ENCODE results near the gene R3HDM4. TPM values are rescaled to one million over a fixed set of nuclear protein-coding genes. Genes with fewer than 3 reads are reported as not detected.

The R3HDM4 gene
- total RNA-seq, 1 donor from 2014 or later = 57.9 TPM

DNA sequence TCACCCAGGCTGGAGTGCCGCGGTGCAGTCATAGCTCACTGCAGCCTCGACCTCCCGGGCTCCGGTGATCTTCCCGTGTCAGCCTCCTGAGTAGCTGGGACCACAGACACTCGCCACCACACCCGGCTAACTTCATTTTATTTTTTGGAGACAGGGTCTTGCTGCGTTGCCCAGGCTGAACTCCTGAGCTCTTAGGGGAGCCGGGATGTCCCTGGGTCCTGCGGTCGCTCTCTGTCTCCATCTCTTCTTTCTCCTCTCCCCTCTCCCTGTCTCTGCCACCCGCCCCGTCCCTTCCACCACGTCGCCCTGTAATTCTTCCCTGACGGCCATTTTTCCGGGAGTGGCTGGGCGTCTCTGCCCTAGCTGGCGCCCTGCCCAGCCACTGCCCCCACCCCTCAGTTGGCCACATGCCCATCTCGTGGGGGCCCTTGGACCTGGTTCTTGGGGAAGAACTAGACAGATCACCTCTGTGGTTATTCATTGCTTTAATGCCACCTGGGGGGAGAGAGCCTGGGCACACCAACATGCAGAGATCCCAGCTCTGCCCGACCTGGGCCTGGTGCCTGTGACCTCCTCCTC lies 31.7 kb upstream of the R3HDM4 start:
- H3K4me2 ChIP-seq (ENCODE audit: low read length) = no peak overlapping the region
- Mint-ChIP-seq H3K27ac (ENCODE audit: unreplicated experiment) (no peak overlapping the region), H3K4me1 (ENCODE audit: low read depth, unreplicated experiment) (peaks cover 4% of the 10 kb centered on the region), H3K27me3 (ENCODE audit: low read depth, unreplicated experiment) (no peaks in the 10 kb centered on the region), H3K36me3 (ENCODE audit: low read depth, unreplicated experiment) (peaks cover 22% of the 10 kb centered on the region), H3K4me3 (ENCODE audit: unreplicated experiment) (no peak overlapping the region), H3K9me3 (ENCODE audit: unreplicated experiment) (no peaks in the 10 kb centered on the region)
- no peak overlapping the region for H3K27ac ChIP-seq (ENCODE audit: low read depth, low read length)
- peaks cover 15% of the 10 kb centered on the region for H3K4me1 ChIP-seq (ENCODE audit: insufficient read depth, low read length)
- H3K9ac ChIP-seq (ENCODE audit: low read length) = no peak overlapping the region
- H3K79me2 ChIP-seq (ENCODE audit: insufficient read depth, low read length) = peaks cover 71% of the 10 kb centered on the region
- DNase-seq (ENCODE audit: low read depth) (no peak), FAIRE-seq (no peak)
- no peaks in the 10 kb centered on the region for H3K36me3 ChIP-seq (ENCODE audit: insufficient read depth, low read length)
- H2AFZ ChIP-seq (ENCODE audit: low read depth, low read length) = no peak overlapping the region
- peaks cover 75% of the 10 kb centered on the region for H4K20me1 ChIP-seq (ENCODE audit: insufficient read depth, low read length)
- no peaks in the 10 kb centered on the region for H3K27me3 ChIP-seq (ENCODE audit: insufficient read depth, low read length)
- H3K4me3 ChIP-seq (ENCODE audit: insufficient read depth, low read depth, low read length) = no peak overlapping the region
- TF ChIP-seq, protein P1, sequence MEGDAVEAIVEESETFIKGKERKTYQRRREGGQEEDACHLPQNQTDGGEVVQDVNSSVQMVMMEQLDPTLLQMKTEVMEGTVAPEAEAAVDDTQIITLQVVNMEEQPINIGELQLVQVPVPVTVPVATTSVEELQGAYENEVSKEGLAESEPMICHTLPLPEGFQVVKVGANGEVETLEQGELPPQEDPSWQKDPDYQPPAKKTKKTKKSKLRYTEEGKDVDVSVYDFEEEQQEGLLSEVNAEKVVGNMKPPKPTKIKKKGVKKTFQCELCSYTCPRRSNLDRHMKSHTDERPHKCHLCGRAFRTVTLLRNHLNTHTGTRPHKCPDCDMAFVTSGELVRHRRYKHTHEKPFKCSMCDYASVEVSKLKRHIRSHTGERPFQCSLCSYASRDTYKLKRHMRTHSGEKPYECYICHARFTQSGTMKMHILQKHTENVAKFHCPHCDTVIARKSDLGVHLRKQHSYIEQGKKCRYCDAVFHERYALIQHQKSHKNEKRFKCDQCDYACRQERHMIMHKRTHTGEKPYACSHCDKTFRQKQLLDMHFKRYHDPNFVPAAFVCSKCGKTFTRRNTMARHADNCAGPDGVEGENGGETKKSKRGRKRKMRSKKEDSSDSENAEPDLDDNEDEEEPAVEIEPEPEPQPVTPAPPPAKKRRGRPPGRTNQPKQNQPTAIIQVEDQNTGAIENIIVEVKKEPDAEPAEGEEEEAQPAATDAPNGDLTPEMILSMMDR (IDR thresholded peaks at IDR 0.05; ENCODE audit: insufficient read depth, low read depth, low read length) = no peak
- TF ChIP-seq EZH2 (IDR thresholded peaks at IDR 0.05; ENCODE audit: insufficient read depth, low read length) = no peak
- no peaks in the 10 kb centered on the region for H3K9me3 ChIP-seq (ENCODE audit: insufficient read depth, low read depth, low read length)

DNA sequence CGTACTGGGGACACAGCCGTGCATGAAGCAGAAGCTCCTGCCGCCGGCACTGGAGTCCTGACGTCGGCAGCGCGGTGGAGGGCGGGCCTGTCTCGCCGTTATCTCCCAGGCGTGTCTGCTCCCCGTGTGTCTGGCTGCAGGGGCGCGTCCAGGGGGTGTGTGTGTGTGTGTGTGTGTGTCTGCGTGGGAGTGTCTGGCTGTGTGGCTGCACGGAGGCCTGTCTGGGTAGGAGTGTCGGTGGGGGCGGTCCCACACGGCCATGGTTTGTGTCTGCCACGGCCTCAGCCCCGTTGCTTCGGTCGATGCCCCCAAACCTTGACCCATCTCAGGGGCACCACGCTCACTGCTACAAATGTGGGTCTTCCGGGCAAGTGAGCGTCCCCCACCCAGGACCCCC lies 31.1 kb upstream of the R3HDM4 start:
- Mint-ChIP-seq H3K9me3 (ENCODE audit: unreplicated experiment) (no peaks in the 10 kb centered on the region), H3K27ac (ENCODE audit: unreplicated experiment) (no peak overlapping the region), H3K27me3 (ENCODE audit: low read depth, unreplicated experiment) (no peaks in the 10 kb centered on the region), H3K4me3 (ENCODE audit: unreplicated experiment) (no peak overlapping the region), H3K36me3 (ENCODE audit: low read depth, unreplicated experiment) (peaks cover 22% of the 10 kb centered on the region), H3K4me1 (ENCODE audit: low read depth, unreplicated experiment) (peaks cover 4% of the 10 kb centered on the region)
- Histone ChIP-seq H3K4me1 (ENCODE audit: insufficient read depth, low read length) (peaks cover 17% of the 10 kb centered on the region), H3K4me2 (ENCODE audit: low read length) (no peak overlapping the region), H3K27ac (ENCODE audit: low read depth, low read length) (no peak overlapping the region), H3K27me3 (ENCODE audit: insufficient read depth, low read length) (no peaks in the 10 kb centered on the region), H3K9me3 (ENCODE audit: insufficient read depth, low read depth, low read length) (no peaks in the 10 kb centered on the region), H2AFZ (ENCODE audit: low read depth, low read length) (no peak overlapping the region), H3K36me3 (ENCODE audit: insufficient read depth, low read length) (no peaks in the 10 kb centered on the region), H3K4me3 (ENCODE audit: insufficient read depth, low read depth, low read length) (no peak overlapping the region), H4K20me1 (ENCODE audit: insufficient read depth, low read length) (peaks cover 81% of the 10 kb centered on the region), H3K9ac (ENCODE audit: low read length) (no peak overlapping the region), H3K79me2 (ENCODE audit: insufficient read depth, low read length) (peaks cover 77% of the 10 kb centered on the region)
- DNase-seq (ENCODE audit: low read depth) (no peak), FAIRE-seq (no peak)
- no peak for TF ChIP-seq EZH2 (IDR thresholded peaks at IDR 0.05; ENCODE audit: insufficient read depth, low read length)
- TF ChIP-seq, protein P1 (IDR thresholded peaks at IDR 0.05; ENCODE audit: insufficient read depth, low read depth, low read length) = no peak

DNA sequence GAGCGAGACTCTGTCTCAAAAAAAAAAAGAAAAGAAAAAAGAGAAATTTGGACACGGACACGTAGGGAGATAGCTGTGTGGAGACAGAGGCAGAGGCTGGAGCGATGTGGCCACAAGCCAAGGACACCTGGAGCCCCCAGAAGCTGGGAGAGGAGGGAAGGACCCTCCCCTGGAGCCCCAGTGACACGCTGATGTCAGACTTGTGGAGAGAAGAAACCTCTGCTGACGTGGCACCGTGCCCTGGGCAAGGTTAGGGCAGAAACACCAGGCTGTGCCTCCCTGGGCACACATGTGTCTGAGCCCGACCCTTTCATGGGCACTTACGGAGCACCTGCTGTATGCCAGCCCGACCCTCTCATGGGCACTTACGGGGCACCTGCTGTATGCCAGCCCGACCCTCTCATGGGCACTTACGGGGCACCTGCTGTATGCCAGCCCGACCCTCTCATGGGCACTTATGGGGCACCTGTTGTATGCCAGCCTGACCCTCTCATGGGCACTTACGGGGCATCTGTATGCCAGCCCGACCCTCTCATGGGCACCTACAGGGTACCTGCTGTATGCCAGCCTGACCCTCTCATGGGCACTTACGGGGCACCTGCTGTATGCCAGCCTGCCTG lies 30.6 kb upstream of the R3HDM4 start:
- H3K27ac Mint-ChIP-seq (ENCODE audit: unreplicated experiment) = no peak overlapping the region

More for the DNA sequence above, 30.6 kb upstream of the R3HDM4 start:
- Histone ChIP-seq H3K9me3 (ENCODE audit: insufficient read depth, low read depth, low read length) (no peaks in the 10 kb centered on the region), H3K27ac (ENCODE audit: low read depth, low read length) (no peak overlapping the region), H3K36me3 (ENCODE audit: insufficient read depth, low read length) (no peaks in the 10 kb centered on the region), H2AFZ (ENCODE audit: low read depth, low read length) (no peak overlapping the region), H3K4me1 (ENCODE audit: insufficient read depth, low read length) (peaks cover 17% of the 10 kb centered on the region), H3K4me3 (ENCODE audit: insufficient read depth, low read depth, low read length) (no peak overlapping the region), H3K4me2 (ENCODE audit: low read length) (no peak overlapping the region), H3K9ac (ENCODE audit: low read length) (no peak overlapping the region), H3K27me3 (ENCODE audit: insufficient read depth, low read length) (no peaks in the 10 kb centered on the region), H4K20me1 (ENCODE audit: insufficient read depth, low read length) (peaks cover 80% of the 10 kb centered on the region), H3K79me2 (ENCODE audit: insufficient read depth, low read length) (peaks cover 80% of the 10 kb centered on the region)
- Mint-ChIP-seq H3K27me3 (ENCODE audit: low read depth, unreplicated experiment) (no peaks in the 10 kb centered on the region), H3K4me3 (ENCODE audit: unreplicated experiment) (no peak overlapping the region), H3K9me3 (ENCODE audit: unreplicated experiment) (no peaks in the 10 kb centered on the region), H3K36me3 (ENCODE audit: low read depth, unreplicated experiment) (peaks cover 22% of the 10 kb centered on the region), H3K4me1 (ENCODE audit: low read depth, unreplicated experiment) (peaks cover 4% of the 10 kb centered on the region)
- FAIRE-seq = no peak
- TF ChIP-seq, protein P1 (IDR thresholded peaks at IDR 0.05; ENCODE audit: insufficient read depth, low read depth, low read length) = no peak
- no peak for TF ChIP-seq EZH2 (IDR thresholded peaks at IDR 0.05; ENCODE audit: insufficient read depth, low read length)
- DNase-seq (ENCODE audit: low read depth) = no peak
